Measurements from ENCODE around the gene RGS3.

The RGS3 gene

DNA sequence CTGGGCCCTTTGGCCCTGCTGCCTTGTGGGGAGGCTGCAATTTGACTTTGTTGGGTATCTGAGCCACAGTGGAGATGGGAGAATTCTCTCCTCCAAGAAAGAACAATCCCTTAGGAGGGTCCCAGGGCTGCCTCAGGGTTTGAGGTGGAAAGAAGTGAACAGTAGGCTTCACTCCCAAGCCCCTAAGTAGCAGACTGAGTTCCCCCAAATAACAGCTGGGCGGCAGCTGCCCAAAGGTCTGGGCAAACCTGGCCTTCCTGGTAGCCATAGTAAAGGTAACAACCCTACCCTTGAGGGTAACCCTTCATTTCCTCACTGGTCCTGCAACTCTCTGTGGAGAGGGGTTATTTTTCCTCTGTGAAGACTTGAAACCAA, 746 bp downstream of the RGS3 start:
- FAIRE-seq, result no peak
- DNase-seq (ENCODE audit: insufficient read length, low spot score), result no peak

- DNase-seq (ENCODE audit: insufficient read length, low spot score), result no peak
- no peak for FAIRE-seq
These were observed 2.1 kb downstream of the RGS3 start for GRCh38 chr9:113465599-113466140.

- no peak for DNase-seq (ENCODE audit: insufficient read length, low spot score)
- FAIRE-seq, result no peak
These were observed 3.7 kb downstream of the RGS3 start for GRCh38 chr9:113467183-113467582.

DNA sequence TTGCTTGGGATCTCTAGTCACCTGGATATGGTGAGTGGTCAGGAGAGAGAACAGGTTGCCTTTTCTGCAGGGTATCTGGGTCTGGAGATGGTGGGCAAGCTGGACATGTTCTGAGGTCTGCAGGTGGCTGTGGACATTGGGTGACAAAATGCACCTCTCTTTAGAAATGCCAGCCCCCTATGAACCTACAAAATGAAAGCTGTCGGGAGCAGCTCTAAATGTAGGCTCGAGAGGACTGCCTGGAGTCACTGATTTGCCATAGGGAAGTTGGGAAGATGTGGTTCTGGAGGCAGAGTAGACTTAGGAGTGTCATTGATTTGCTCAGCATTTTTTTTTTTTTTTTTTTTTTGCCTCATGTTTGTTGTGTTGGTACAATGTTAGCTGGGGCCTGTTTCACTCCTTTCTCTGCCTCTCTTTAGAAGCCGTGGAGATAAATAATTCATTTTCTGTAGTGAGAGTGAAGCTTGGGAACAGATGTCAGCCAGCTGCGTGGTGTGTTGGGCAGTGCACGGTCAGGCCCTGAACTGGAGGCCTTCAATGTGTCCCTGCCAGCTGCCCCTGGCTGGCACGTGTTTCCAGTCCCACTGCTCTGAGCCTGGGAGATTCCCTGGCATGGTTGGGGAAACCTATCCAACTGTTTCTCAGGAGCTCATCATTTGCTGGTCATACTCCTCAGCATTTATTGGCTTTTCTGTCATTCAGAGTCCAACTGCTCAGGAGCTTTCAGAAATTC, 5.4 kb downstream of the RGS3 start:
- DNase-seq (ENCODE audit: insufficient read length, low spot score), result no peak
- FAIRE-seq, result no peak

- DNase-seq (ENCODE audit: insufficient read length, low spot score) (no peak), FAIRE-seq (no peak)
These were observed 7.6 kb downstream of the RGS3 start for GRCh38 chr9:113471143-113471542.

GRCh38 chr9:113471566-113471965, 8.0 kb downstream of the RGS3 start:
- FAIRE-seq, result no peak
- no peak for DNase-seq (ENCODE audit: insufficient read length, low spot score)

- DNase-seq (ENCODE audit: insufficient read length, low spot score) (no peak), FAIRE-seq (no peak)
These were observed 8.7 kb downstream of the RGS3 start for GRCh38 chr9:113472199-113472598.

GRCh38 chr9:113474360-113475028, 11.0 kb downstream of the RGS3 start:
- DNase-seq (ENCODE audit: insufficient read length, low spot score) (no peak), FAIRE-seq (no peak)

- no peak for FAIRE-seq
- DNase-seq (ENCODE audit: insufficient read length, low spot score), result no peak
These were observed 11.5 kb downstream of the RGS3 start for GRCh38 chr9:113475031-113475430.

DNA sequence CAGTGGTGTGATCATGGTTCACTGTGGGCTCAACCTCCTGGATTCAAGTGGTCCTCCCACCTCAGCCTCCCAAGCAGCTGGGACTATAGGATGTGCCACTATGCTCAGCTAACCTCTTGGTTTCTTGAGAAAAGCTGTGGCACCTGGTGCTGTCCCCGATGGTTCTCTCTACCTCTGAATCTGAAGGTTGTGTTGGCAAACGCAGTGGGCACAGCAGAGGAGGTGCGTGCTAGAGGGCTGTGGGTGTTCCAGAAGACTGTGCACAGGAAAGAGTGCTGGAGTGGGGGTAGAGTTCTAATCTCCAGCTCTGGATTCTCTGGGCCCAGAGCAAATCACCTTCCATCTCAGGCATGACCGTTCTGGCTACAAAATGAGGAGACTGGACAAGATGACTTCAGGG, 12.5 kb downstream of the RGS3 start:
- DNase-seq (ENCODE audit: insufficient read length, low spot score) (no peak), FAIRE-seq (no peak)

DNA sequence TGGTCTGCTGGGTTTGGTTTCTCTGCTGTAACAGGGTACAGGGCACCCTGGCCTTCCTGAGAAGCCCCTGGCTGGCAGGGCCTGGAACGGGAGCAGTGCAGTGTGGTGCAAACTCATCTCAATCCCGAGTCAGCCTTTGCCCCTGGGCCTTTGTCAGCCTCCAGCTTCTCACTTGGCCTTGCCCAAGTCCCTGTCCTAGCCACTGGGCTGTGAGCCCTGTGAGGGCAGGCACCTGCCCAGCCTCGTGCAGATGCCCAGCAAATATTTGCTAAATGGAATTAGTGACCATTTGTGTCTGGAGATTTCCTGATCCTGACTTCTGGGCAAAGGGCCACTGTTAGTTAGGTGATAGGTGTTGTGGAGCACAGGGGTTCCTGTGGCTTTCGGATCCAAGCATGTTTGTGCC, 13.0 kb downstream of the RGS3 start:
- DNase-seq (ENCODE audit: insufficient read length, low spot score) (no peak), FAIRE-seq (no peak)

DNA sequence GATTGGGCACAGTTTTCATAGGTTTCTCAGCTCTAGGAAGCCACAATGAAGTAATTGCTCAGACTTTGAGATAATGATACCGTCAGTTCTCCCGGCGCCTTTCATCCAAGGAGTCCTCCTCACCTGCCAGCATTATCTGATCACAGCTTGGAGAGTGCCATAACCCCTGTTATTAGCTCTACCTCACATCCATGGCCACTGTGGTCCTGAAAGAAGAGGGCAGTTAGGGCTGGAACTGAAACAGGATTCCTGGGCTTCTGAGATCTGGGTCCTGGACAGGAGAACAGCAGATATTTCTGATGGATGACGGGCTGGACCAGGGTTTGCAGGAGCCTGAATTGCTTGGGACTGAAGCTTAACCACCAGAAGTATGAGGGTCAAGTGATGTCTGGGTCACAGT, 13.5 kb downstream of the RGS3 start:
- DNase-seq (ENCODE audit: insufficient read length, low spot score), result no peak
- no peak for FAIRE-seq

- no peak for DNase-seq (ENCODE audit: insufficient read length, low spot score)
- no peak for FAIRE-seq
These were observed 14.1 kb downstream of the RGS3 start for GRCh38 chr9:113477661-113478060.

- FAIRE-seq (no peak), DNase-seq (ENCODE audit: insufficient read length, low spot score) (no peak)
These were observed 15.7 kb downstream of the RGS3 start for GRCh38 chr9:113479174-113479621.

DNA sequence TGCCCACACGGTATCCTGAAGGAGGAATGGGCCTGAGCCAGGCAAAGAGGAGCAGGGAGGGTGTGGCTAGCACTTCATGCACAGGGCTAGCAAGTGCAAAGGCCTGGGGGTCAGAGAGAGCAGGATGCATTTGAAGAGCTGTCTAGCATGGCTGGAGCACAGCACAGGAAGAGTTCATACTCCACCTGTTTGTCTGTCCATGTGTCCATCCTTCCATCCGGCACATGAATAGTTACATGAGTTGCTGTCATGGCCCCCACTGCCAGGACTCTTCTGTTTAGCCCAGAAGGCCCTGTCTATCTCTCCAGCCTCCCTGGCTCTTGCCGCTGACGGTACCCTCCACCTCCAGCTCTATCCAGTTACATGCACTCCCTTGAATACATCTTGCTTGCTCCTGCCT, 17.1 kb downstream of the RGS3 start:
- FAIRE-seq (no peak), DNase-seq (ENCODE audit: insufficient read length, low spot score) (no peak)

DNA sequence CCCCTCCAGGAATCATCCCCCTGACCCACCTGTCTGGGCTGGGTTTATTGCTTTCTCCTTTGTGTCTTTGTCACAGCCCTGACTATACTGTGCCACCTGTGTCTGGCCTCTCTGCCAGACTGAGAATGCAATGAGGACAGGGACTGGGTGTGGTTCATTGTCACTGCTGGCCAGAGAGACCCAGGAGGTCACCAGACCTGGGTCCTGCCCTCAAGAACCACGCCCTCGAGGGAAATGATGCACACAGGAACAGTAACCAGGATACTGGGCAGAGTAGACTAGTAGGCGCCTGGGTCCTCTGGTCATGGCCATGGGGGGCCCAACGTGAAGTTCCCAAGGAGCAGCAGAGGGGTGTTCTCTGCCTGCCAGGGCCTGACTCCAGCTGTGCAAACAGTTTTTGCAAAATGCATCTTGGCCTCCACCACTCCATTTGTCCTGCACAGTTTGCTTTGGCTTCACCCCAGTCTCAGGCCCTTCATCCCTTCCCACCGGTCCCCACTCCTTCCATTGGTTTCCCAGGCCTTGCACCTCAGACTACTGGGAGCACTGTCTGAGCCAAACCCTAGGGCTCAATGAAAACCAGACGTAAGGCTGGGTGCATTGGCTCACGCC, 17.8 kb downstream of the RGS3 start:
- FAIRE-seq, result no peak
- no peak for DNase-seq (ENCODE audit: insufficient read length, low spot score)

GRCh38 chr9:113482341-113482740, 18.8 kb downstream of the RGS3 start:
- no peak for DNase-seq (ENCODE audit: insufficient read length, low spot score)
- FAIRE-seq, result no peak

DNA sequence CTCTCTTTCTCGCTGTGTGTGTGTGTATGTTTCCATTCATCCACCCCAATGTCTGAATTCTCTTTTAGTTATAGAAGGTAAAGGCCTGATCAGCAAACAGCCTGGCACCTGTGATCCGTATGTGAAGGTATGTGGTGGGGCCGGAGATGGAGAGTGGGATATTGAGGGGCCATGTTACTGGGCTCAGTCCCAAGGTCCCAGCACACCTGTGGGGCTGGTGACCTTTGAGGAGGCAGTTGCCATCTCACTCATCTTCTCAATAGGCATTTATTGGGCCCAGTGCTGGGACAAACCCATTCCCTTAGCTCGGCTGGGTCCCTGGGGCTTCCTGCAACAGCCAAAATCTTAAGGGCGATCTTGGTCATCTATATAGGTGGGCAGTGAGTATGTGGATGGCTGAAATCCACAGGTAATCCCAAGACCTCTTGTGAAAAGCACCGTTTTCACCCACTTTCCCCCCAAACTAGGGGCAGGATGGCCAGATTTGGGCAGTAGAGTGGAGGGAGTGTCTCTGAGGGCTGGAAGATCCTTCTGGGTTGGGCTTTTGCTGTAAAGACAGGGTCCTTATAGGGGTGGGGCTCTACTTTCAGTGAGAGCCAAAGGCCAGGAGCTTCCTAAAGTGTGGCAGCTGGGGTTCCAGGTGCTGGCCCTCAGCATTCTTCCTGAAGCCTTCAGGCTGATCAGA, 19.6 kb downstream of the RGS3 start:
- DNase-seq (ENCODE audit: insufficient read length, low spot score), result no peak
- no peak for FAIRE-seq

DNA sequence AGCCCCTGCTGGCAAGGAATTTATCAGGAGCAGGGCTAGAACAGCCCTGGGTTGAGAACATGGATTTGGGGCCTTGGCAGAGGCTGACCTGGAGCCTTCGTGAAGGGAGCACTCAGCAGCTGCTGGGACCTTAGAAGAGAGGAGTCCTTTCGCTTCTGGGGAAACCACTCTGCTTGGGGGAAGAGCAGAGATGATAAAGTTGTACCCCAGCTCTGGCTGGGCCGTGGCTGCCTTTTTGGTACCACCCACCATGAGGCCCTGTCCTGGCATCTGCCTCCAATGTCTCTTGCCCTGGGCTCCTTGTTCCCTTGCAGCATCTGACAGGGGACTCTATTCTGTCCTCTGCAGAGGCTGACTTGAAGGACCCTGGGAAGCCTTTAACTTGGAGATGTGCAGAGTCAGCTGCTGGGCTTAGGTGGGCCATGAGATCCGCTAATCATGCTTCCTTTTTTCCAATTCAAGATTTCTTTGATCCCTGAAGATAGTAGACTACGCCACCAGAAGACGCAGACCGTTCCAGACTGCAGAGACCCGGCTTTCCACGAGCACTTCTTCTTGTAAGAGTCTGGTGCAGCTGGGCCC, 20.2 kb downstream of the RGS3 start:
- DNase-seq (ENCODE audit: insufficient read length, low spot score) (no peak), FAIRE-seq (no peak)

DNA sequence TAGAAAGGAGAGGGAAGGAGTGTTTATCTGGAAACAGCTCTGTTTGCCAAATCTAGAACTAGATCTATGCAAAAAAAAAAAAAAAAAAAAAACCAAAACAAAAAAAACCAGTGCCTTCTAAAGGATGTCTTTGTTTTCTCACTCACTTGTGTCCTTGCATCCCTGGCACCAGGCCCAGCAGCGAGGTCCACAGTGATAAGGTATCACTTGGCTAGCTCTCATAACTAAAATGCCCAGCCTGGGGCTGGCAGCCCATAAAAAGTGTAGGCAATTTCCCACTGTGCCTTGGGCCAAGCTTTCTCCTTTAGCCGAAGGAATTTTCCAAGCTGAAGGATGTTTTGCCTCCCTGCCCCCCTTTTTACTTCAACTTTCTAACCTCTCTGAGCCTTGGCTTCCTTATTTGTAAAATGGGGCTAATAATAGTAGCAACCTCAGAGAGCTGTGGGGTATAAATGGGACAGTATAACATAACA, 20.8 kb downstream of the RGS3 start:
- FAIRE-seq (no peak), DNase-seq (ENCODE audit: insufficient read length, low spot score) (no peak)

DNA sequence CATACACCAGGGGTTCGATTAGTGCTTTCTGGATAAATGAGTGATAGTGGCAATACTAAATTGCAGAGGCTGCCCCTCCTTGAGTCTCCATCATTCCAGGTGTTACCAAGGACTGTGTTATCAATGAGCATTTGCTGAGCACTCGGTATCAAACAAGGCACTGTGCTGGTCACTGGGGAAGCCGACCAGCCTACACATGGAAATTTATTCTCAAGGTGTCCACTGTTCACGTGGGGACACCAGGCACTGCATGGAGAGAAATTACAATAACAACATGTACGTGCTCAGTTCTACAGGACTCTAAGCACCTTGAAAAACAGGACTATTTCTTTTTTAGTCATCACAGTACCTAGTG, 22.2 kb downstream of the RGS3 start:
- DNase-seq (ENCODE audit: insufficient read length, low spot score) (no peak), FAIRE-seq (no peak)
